ENCODE results near the gene CSF1R.
A peak's percentile ranks its signal among the peaks of the same experiment; 100 is the strongest.
"Not testable (repeated sequence)": the region's sequence is repeated elsewhere in the genome, so short reads cannot be mapped to it uniquely, and the experiment has no call there.

CSF1R gene

DNA sequence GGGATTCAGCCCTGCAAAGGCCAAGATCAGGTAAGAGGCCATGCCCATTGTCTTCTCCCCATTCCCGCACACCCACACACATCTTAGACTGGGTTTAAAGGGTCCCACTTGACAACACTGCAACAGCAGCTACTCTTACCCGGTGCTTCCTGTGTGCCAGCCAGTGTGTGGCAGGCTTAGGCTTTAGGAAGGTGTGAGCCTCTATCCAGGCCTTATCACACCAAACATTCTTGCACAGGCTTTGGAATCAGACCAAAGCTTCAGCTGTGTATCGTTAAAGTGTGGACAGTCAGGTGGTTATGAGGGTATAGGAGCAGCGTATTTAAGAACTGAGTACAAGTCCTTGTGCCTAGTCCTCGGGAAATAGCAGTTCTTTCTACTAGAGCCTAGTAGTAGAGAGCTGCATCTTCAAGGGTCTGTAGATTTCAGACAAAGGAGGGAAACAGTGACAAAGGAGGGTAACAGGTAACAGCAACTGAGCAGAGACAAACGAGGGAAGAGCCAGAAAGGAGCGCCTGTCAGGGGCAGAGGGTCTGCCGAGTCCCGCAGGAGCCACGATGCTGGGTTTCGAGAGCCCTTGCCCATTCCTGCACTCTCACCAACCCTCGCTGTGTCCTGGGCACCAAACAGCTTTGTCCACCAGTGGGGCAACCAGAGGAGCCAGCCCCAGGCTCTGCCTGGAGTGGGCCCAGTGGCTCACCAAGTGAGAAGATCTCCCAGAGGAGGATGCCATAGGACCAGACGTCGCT is 30.9 kb downstream of the CSF1R start:
- TF ChIP-seq, protein P1, sequence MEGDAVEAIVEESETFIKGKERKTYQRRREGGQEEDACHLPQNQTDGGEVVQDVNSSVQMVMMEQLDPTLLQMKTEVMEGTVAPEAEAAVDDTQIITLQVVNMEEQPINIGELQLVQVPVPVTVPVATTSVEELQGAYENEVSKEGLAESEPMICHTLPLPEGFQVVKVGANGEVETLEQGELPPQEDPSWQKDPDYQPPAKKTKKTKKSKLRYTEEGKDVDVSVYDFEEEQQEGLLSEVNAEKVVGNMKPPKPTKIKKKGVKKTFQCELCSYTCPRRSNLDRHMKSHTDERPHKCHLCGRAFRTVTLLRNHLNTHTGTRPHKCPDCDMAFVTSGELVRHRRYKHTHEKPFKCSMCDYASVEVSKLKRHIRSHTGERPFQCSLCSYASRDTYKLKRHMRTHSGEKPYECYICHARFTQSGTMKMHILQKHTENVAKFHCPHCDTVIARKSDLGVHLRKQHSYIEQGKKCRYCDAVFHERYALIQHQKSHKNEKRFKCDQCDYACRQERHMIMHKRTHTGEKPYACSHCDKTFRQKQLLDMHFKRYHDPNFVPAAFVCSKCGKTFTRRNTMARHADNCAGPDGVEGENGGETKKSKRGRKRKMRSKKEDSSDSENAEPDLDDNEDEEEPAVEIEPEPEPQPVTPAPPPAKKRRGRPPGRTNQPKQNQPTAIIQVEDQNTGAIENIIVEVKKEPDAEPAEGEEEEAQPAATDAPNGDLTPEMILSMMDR (IDR thresholded peaks at IDR 0.05; ENCODE audit: low read length, missing control alignments): no peak
- H3K4me3 ChIP-seq (replicated peaks; ENCODE audit: low read depth, low read length): no peak overlapping the region

DNA sequence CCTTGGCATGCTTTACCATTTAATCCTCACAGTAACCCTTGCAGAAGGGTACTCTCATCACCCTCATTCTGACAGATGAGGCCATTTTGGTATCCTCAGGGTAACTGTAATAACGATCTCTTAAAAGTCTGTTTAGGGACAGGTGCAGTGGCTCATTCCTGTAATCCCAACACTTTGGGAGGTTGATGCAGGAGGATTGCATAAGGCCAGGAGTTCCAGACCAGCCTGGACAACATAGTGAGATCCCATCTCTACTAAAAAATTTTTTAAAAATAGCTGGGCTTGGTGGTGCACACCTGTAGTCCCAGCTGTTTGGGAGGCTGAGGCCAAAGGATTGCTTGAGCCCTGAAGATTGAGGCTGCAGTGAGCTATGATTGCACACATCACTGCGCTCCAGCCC is 31.8 kb downstream of the CSF1R start:
- H3K4me3 ChIP-seq (replicated peaks; ENCODE audit: low read depth, low read length): no peak overlapping the region
- DNase-seq (ENCODE audit: low read depth): no peak
- TF ChIP-seq, protein P1 (IDR thresholded peaks at IDR 0.05; ENCODE audit: low read length, missing control alignments): no peak

More for the DNA sequence above, 30.9 kb downstream of the CSF1R start:
- DNase-seq (ENCODE audit: low read depth): no peak

DNA sequence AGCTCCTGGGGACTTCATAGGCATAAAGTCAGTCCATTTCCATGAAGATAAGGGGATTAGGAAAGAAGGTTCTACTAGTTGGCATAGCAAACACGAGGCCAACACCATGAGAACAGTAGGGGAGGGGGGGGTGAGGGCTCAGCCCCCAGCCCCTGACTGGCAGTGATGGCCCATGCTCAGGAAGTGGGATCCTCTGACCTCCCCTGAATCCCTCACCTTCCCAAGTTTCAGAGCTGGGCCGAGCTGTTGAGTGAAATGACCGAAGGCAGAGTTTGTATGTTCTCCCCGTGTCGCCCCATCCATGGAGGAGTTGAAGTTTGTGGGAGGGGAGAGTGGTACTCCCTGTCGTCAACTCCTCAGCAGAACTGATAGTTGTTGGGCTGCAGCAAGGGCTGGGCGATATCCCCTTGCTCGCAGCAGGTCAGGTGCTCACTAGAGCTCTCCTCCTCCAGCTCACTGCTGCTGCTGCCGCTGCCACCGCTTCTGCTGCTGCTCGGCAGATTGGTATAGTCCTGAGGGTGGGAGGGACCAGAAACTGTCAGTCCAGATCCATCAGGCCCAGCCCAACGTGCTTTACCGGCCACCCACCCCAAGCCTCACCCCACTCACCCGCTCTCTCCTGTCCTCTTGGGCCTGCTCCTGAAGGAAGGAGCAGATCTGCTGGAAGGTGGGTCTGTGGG is 32.5 kb downstream of the CSF1R start:
- no peak for DNase-seq (ENCODE audit: low read depth)
- H3K4me3 ChIP-seq (replicated peaks; ENCODE audit: low read depth, low read length): no peak overlapping the region
- TF ChIP-seq, protein P1 (IDR thresholded peaks at IDR 0.05; ENCODE audit: low read length, missing control alignments): no peak

DNA sequence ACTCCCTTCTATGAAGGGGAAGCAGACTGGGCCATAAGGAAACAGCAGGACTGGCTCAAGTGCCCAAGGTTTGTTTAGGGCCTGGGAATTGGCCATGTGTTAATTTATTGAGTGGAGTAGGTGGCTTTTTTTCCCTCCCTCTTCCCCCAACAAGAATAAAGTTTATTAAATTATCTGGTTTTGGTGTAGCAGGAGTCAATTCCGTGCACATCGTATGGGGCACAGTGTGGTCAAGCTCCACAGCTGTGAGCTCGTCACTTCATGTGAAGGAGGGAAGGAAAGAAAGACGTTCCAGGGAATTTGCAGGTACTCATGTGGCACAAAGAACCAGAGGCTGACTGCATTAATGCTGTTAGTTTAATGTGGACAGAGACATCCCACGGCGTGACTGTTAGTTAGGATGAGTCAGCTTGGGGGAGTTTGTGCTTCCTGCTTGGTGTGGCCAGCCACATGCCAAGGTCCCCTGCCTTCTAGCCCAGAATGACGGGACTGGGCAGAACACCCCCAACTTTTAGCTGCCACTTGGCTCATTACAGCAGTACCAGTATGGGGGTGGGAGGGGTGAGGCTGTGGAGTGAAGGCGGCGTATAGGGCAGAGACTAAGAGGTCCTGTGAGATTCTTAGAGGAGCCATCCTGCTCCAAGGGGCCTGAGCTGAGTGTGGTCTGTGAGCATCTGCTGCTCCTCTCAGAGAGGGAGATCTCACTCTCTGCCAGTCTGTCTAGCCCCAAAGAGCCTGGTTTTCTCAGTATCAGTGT is 33.2 kb downstream of the CSF1R start:
- H3K4me3 ChIP-seq (replicated peaks; ENCODE audit: low read depth, low read length): no peak overlapping the region
- DNase-seq (ENCODE audit: low read depth): peak; percentile 67
- TF ChIP-seq, protein P1 (IDR thresholded peaks at IDR 0.05; ENCODE audit: low read length, missing control alignments): no peak

DNA sequence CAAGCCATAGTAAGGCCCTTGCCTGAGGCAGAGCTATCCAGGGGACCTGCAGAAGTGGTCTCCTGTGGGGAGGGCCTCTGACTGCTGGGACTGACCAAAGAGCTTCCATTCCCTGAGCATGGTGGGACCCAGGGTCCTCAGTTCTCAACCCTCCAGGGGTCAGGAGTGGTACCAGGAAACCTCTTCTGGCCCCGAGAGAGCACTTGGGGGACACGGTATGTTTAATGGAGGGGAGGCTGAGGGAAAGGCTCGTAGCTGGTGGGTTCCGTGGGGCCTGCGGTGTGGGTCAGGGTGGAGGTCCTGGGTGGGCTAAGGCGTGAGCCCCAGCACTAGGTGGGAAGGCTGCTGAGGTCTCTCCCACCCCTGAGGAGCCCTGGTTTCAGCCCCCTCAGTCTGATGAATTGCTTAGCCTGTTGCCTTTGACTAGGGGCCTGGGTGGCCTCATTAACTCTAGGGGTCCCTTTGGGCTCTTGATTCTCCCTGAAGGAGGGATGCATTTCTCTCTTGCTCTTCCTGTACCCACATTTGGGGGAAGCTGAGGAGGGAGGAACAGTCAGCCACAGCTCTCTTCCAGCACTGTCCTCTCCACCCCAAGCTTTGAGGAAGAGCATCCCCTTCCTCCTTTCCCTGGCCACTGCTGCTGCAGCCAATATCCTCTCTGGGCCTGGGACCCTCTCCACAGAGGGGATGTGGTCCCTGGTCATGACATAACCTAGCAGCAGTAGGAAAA is 34.0 kb downstream of the CSF1R start:
- DNase-seq (ENCODE audit: low read depth): no peak
- H3K4me3 ChIP-seq (replicated peaks; ENCODE audit: low read depth, low read length): no peak overlapping the region
- TF ChIP-seq, protein P1 (IDR thresholded peaks at IDR 0.05; ENCODE audit: low read length, missing control alignments): no peak

DNA sequence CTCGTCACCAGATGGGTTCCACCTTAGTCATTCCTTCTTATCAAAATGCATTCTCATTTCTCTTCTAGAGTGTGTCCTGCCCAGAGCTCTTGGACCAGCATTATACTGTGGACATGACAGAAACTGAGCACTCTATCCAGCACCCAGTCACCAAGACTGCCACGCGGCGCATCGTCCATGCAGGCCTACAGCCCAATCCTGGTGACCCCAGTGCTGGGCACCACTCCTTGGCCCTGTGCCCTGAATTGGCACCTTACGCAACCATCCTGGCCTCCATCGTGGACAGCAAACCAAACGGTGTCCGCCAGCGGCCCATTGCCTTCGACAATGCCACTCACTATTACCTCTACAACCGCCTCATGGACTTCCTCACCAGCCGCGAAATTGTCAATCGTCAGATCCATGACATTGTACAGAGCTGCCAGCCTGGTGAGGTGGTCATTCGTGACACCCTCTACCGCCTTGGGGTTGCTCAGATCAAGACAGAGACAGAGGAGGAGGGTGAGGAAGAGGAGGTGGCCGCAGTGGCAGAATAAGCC is 34.6 kb downstream of the CSF1R start:
- DNase-seq (ENCODE audit: low read depth): no peak
- H3K4me3 ChIP-seq (replicated peaks; ENCODE audit: low read depth, low read length): no peak overlapping the region
- TF ChIP-seq, protein P1 (IDR thresholded peaks at IDR 0.05; ENCODE audit: low read length, missing control alignments): no peak

DNA sequence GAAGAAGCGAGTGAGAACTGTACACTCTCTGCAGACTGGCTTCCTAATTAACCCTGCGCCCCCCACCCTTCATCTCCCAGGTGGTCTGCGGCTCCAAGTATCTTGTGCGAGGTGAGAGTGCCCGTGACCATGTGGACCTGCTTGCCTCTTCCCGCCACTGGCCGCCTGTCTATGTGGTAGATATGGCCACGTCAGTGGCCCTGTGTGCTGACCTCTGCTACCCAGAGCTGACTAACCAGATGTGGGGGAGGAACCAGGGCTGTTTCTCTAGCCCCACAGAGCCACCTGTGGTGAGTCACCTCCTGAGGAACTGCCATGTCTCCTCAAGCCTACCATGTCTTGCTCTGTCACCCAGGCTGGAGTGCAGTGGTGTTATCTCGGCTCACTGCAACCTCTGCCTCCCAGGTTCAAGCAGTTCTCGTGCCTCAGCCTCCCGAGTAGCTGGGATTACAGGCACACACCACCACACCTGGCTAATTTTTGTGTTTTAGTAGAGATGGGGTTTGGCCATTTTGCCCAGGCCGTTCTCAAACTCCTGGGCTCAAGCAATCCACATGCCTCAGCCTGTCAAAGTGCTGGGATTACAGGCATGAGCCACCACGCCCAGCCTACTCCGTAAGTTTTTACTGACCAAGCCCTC is 36.1 kb downstream of the CSF1R start:
- DNase-seq (ENCODE audit: low read depth): peak; percentile 58
- not testable (repeated sequence) for H3K4me3 ChIP-seq (replicated peaks; ENCODE audit: low read depth, low read length)

Measured in fibroblast of pulmonary artery (primary cell).